Transverse colon (tissue), 3 donors: Measurements from ENCODE around the gene FBXO31.

Experiments
- CTCF ChIP-seq, 5 experiments: fragments of 200-600 bp in 3 of 5; fragments of 450-650 bp in 2 of 5; sonication (generic) in 3 of 5; IDR thresholded peaks; 1 replicate in 2 of 5; 2 replicates in 3 of 5; pipeline ENCODE4 v1.5.1; 2016 to 2017; ENCODE audit warnings: antibody characterized with exemption in 5 of 5, inconsistent platforms in 3 of 5, mild to moderate bottlenecking in 2 of 5, moderate library complexity in 1 of 5
- EP300 ChIP-seq: sonication (generic); formaldehyde crosslinking; IDR thresholded peaks from one replicate; pipeline ENCODE4 v1.6.1; 2017; ENCODE audit warnings: antibody characterized with exemption, low read depth
- POLR2A ChIP-seq: fragments of 450-650 bp; IDR thresholded peaks from one replicate; pipeline ENCODE4 v1.6.1; 2016; ENCODE audit warnings: antibody characterized with exemption, mild to moderate bottlenecking, moderate library complexity

- TF ChIP-seq EP300 (no peak), POLR2A (no peak), CTCF (IDR thresholded peaks at IDR 0.05) (no peak)
These were observed 48.8 kb upstream of the FBXO31 start for GRCh38 chr16:87432330-87432915.
